PC-9 (cell line): ENCODE results near the gene DENND10. TPM values are rescaled to one million over a fixed set of nuclear protein-coding genes. Genes with fewer than 3 reads are reported as not detected.
A peak's percentile ranks its signal among the peaks of the same experiment; 100 is the strongest.
"Not testable (repeated sequence)": the region's sequence is repeated elsewhere in the genome, so short reads cannot be mapped to it uniquely, and the experiment has no call there.

Source experiments
- BruUV-seq: library from RNA; stranded (reverse); fragments of 400-500 nt; replicated peaks from 2 replicates; lab custom pipeline; 2021; lab: Mats Ljungman, UMichigan
- CTCF ChIA-PET: fragments of 300-600 bp; sonication (Branson Sonifier 250); formaldehyde crosslinking; loops from one replicate; lab custom pipeline; 2022; ENCODE audit warnings: antibody characterized with exemption; lab: Charles Lee
- POLR2A ChIA-PET: fragments of 300-600 bp; sonication (Branson Sonifier 250); formaldehyde crosslinking; loops from one replicate; lab custom pipeline; 2022; ENCODE audit warnings: antibody characterized with exemption; ENCODE audit not compliant: unreplicated experiment; lab: Charles Lee
- DNase-seq, 2 experiments: peaks; one replicate each; pipeline versions ENCODE4 v3.0.0 to v3.0.0-alpha.2; 2015 to 2022; ENCODE audit warnings: mixed read lengths in 1 of 2
- H2AFZ ChIP-seq: fragments of 200-600 bp; sonication (generic); 2 replicates; pipeline ENCODE4 v1.8.1; 2017; ENCODE audit warnings: antibody characterized with exemption
- H3F3A ChIP-seq: fragments of 200-600 bp; sonication (generic); 2 replicates; pipeline ENCODE4 v1.8.1; 2017; ENCODE audit warnings: antibody characterized with exemption, mild to moderate bottlenecking, low read depth; ENCODE audit not compliant: insufficient read depth
- H3K27ac ChIP-seq: fragments of 200-600 bp; sonication (generic); 2 replicates; pipeline ENCODE4 v1.6.1; 2016; ENCODE audit warnings: mixed run types
- H3K27me3 ChIP-seq: fragments of 200-600 bp; sonication (generic); 2 replicates; pipeline ENCODE4 v1.6.1; 2016; ENCODE audit warnings: low read depth, mixed run types; ENCODE audit not compliant: insufficient read depth
- H3K36me3 ChIP-seq: fragments of 200-600 bp; sonication (generic); 2 replicates; pipeline ENCODE4 v1.6.1; 2016; ENCODE audit warnings: low read depth, mixed run types
- H3K4me1 ChIP-seq: fragments of 200-600 bp; sonication (generic); replicated peaks from 2 replicates; pipeline ENCODE4 v1.6.1; 2016; ENCODE audit warnings: mixed run types; ENCODE audit not compliant: insufficient read depth
- H3K4me2 ChIP-seq: fragments of 200-600 bp; sonication (generic); 2 replicates; pipeline ENCODE4 v1.6.1; 2017; ENCODE audit warnings: mixed run types
- H3K4me3 ChIP-seq: fragments of 200-600 bp; sonication (generic); 2 replicates; pipeline ENCODE4 v1.6.1; 2016; ENCODE audit warnings: mixed run types
- H3K79me2 ChIP-seq: fragments of 200-600 bp; sonication (generic); 2 replicates; pipeline ENCODE4 v1.6.1; 2017; ENCODE audit warnings: low read depth, mixed run types
- H3K9me2 ChIP-seq: fragments of 200-600 bp; sonication (generic); 2 replicates; pipeline ENCODE4 v1.8.1; 2017; ENCODE audit warnings: mild to moderate bottlenecking; ENCODE audit not compliant: insufficient read depth
- H3K9me3 ChIP-seq: fragments of 200-600 bp; sonication (generic); 2 replicates; pipeline ENCODE4 v1.8.1; 2016; ENCODE audit warnings: low read depth; ENCODE audit not compliant: insufficient read depth
- H4K20me1 ChIP-seq: fragments of 200-600 bp; sonication (generic); 2 replicates; pipeline ENCODE4 v1.8.1; 2017; ENCODE audit not compliant: insufficient read depth
- CTCF ChIP-seq: fragments of 200-600 bp; sonication (generic); conservative IDR thresholded peaks from 2 replicates; pipeline ENCODE4 v1.6.1; 2017; ENCODE audit warnings: mixed run types, antibody characterized with exemption, mild to moderate bottlenecking, moderate library complexity
- EZH2 ChIP-seq: fragments of 200-600 bp; sonication (generic); IDR thresholded peaks from 2 replicates; pipeline ENCODE4 v1.8.0; 2017; ENCODE audit warnings: antibody characterized with exemption, low read depth
- intact Hi-C: fragments of 100-400 bp; cut with micrococcal nuclease; formaldehyde crosslinking; loops from one replicate; pipeline ENCODE4 v1.10.0; 2022; ENCODE audit not compliant: unreplicated experiment
- total RNA-seq: library from RNA; stranded (reverse); gene quantifications from 2 replicates; pipeline ENCODE4 v1.2.3, GENCODE V29; 2021

The DENND10 gene
- total RNA-seq, 1 experiment from 2014 or later, result 30.1 TPM

- Histone ChIP-seq H3F3A (peaks cover 9% of the 10 kb centered on the region), H3K27me3 (no peaks in the 10 kb centered on the region), H3K4me2 (peak overlapping the region; percentile 15; the same call in 1 of the 2 replicates), H3K9me2 (no peaks in the 10 kb centered on the region), H3K4me1 (peaks cover 8% of the 10 kb centered on the region), H3K36me3 (no peaks in the 10 kb centered on the region), H4K20me1 (no peaks in the 10 kb centered on the region), H3K27ac (0 out of 2 replicates have a peak overlapping the region, but pooled peaks have one; percentile 21), H3K4me3 (no peak overlapping the region), H3K79me2 (no peaks in the 10 kb centered on the region), H2AFZ (no peak overlapping the region), H3K9me3 (no peaks in the 10 kb centered on the region)
- DNase-seq, result no peak
- TF ChIP-seq EZH2, result no peak
- TF ChIP-seq CTCF, result no peak
- intact Hi-C loops, result loop anchor here (5.0 to 10.0 kb wide), 2 partner anchors 335 to 592 kb away; partner anchors contain the start of gene CACUL1
- BruUV-seq, result no TSS peak
- ChIA-PET POLR2A (interaction anchor here (0.7 to 0.8 kb wide), 2 partner anchors 11 to 15 kb away, joined by 3 to 4 read pairs; no protein-coding TSS in a partner anchor), CTCF (interaction anchor here (0.6 kb wide), 1 partner anchor 8 kb away, joined by 13 read pairs; no protein-coding TSS in a partner anchor)
Observed at GRCh38 chr10:119090026-119090795, 13.7 kb upstream of the DENND10 start.

- peak; percentile 44 to 91 for DNase-seq
- H3F3A ChIP-seq, result peaks cover 9% of the 10 kb centered on the region
- no peaks in the 10 kb centered on the region for H3K36me3 ChIP-seq
- H3K79me2 ChIP-seq, result no peaks in the 10 kb centered on the region
- H3K4me1 ChIP-seq, result peaks cover 8% of the 10 kb centered on the region
- peak overlapping the region; percentile 44 for H3K4me2 ChIP-seq
- H3K27me3 ChIP-seq, result no peaks in the 10 kb centered on the region
- no peaks in the 10 kb centered on the region for H4K20me1 ChIP-seq
- H2AFZ ChIP-seq, result no peak overlapping the region
- H3K27ac ChIP-seq, result peak overlapping the region; percentile 37
- no peaks in the 10 kb centered on the region for H3K9me2 ChIP-seq
- CTCF ChIA-PET, result interaction anchor here (0.6 kb wide), 1 partner anchor 9 kb away, joined by 13 read pairs; no protein-coding TSS in a partner anchor
- no peak for TF ChIP-seq CTCF
- no peak for TF ChIP-seq EZH2
- no peak overlapping the region for H3K4me3 ChIP-seq
- no peaks in the 10 kb centered on the region for H3K9me3 ChIP-seq
- no TSS peak for BruUV-seq
- POLR2A ChIA-PET, result interaction anchor here (0.7 to 0.8 kb wide), 2 partner anchors 10 to 14 kb away, joined by 3 to 4 read pairs; no protein-coding TSS in a partner anchor
- intact Hi-C loops, result loop anchor here (1.0 to 10.0 kb wide), 3 partner anchors 9 to 591 kb away; partner anchors contain the start of gene CACUL1
Observed at GRCh38 chr10:119090968-119091367, 12.9 kb upstream of the DENND10 start.

- H2AFZ ChIP-seq, result no peak overlapping the region
- H3K27me3 ChIP-seq, result no peaks in the 10 kb centered on the region
- H4K20me1 ChIP-seq, result no peaks in the 10 kb centered on the region
- H3K36me3 ChIP-seq, result no peaks in the 10 kb centered on the region
- H3F3A ChIP-seq, result peaks cover 10% of the 10 kb centered on the region
- no peak overlapping the region for H3K4me2 ChIP-seq
- H3K9me3 ChIP-seq, result no peaks in the 10 kb centered on the region
- BruUV-seq, result no TSS peak
- intact Hi-C loops, result loop anchor here (10.0 kb wide), 1 partner anchor 341 kb away; the partner anchor contains the start of gene CACUL1
- H3K79me2 ChIP-seq, result no peaks in the 10 kb centered on the region
- no peak overlapping the region for H3K27ac ChIP-seq
- no peak for DNase-seq
- peaks cover 10% of the 10 kb centered on the region for H3K4me1 ChIP-seq
- POLR2A ChIA-PET, result no interaction called here
- H3K4me3 ChIP-seq, result no peak overlapping the region
- CTCF ChIA-PET, result interaction anchor here (0.7 kb wide), 1 partner anchor 12 kb away, joined by 6 read pairs; no protein-coding TSS in a partner anchor
- TF ChIP-seq EZH2, result no peak
- no peaks in the 10 kb centered on the region for H3K9me2 ChIP-seq
Observed at GRCh38 chr10:119095640-119096039, 8.3 kb upstream of the DENND10 start.

- H3K4me3 ChIP-seq, CTCF ChIA-PET, H3K79me2 ChIP-seq, H4K20me1 ChIP-seq, H2AFZ ChIP-seq, H3K27ac ChIP-seq, H3K9me2 ChIP-seq, H3F3A ChIP-seq, H3K9me3 ChIP-seq, H3K36me3 ChIP-seq, POLR2A ChIA-PET, BruUV-seq, H3K27me3 ChIP-seq, H3K4me2 ChIP-seq: not testable (repeated sequence)
- intact Hi-C loops, result loop anchor here (10.0 kb wide), 1 partner anchor 342 kb away; the partner anchor contains the start of gene CACUL1
- DNase-seq, result peak in 1 of 2 experiments; percentile 57
- peaks cover 16% of the 10 kb centered on the region for H3K4me1 ChIP-seq
Observed at GRCh38 chr10:119096641-119097415, 7.1 kb upstream of the DENND10 start.
